NCI-H82 (cell line): ENCODE data around the gene CCRL2.
"Not testable (repeated sequence)": the region's sequence is repeated elsewhere in the genome, so short reads cannot be mapped to it uniquely, and the experiment has no call there.

Experiments
- DNase-seq: peaks from one replicate; lab custom pipeline; 2025; lab: John Stamatoyannopoulos, UW

CCRL2 gene

GRCh38 chr3:46429250-46429649 lies 22.2 kb downstream of the CCRL2 start:
- no peak for DNase-seq

GRCh38 chr3:46429671-46430070 lies 22.6 kb downstream of the CCRL2 start:
- DNase-seq: no peak

DNA sequence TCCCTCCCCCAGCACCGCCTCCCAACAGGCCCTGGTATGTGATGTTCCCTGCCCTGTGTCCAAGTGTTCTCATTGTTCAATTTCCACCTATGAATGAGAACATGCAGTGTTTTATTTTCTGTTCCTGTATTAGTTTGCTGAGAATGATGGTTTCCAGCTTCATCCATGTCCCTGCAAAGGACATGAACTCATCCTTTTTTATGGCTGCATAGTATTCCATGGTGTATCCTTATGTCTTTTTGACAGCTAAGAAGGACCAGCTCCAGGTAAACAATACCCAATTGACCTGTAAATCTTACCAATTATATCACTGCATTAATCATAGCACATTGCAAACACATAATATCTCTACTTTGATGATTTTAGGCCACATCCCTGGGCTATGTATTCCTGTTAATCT lies 23.8 kb downstream of the CCRL2 start:
- not testable (repeated sequence) for DNase-seq

DNA sequence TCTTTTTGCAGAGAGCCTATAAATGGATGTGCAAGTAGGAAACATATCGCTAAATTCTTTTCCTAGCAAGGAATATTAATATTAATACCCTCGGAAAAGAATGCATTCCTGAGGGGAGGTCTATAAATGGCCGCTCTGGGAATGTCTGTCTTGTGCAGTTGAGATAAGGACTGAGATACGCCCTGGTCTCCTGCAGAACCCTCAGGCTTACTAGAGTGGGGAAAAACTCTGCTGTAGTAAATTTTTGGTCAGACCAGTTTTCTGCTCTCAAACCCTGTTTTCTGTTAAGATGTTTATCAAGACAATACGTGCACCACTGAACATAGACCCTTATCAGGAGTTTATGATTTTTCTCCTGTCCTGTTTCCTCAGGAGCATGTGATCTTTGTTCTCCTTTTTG lies 24.8 kb downstream of the CCRL2 start:
- not testable (repeated sequence) for DNase-seq

- not testable (repeated sequence) for DNase-seq
These were observed 26.1 kb downstream of the CCRL2 start for GRCh38 chr3:46433118-46433517.

DNA sequence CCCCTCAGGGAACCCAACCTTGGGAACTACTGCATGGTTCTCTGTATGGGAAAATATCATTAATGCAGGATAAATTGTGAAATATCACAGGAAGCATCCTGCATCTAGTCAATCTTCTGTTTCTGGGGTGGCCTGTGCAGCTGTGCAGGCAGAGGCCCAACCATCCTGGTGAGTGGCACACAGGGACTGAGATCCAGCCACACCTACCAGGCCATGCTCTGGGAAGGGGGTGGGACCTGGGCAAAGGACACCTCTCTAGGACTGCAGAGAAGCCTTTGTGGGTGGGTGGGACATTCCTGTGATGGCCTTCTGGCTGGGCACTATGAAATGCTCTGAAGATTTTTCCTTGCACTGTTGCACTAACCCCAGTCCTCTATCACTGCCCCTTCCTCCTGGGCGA lies 26.8 kb downstream of the CCRL2 start:
- DNase-seq: no peak

DNA sequence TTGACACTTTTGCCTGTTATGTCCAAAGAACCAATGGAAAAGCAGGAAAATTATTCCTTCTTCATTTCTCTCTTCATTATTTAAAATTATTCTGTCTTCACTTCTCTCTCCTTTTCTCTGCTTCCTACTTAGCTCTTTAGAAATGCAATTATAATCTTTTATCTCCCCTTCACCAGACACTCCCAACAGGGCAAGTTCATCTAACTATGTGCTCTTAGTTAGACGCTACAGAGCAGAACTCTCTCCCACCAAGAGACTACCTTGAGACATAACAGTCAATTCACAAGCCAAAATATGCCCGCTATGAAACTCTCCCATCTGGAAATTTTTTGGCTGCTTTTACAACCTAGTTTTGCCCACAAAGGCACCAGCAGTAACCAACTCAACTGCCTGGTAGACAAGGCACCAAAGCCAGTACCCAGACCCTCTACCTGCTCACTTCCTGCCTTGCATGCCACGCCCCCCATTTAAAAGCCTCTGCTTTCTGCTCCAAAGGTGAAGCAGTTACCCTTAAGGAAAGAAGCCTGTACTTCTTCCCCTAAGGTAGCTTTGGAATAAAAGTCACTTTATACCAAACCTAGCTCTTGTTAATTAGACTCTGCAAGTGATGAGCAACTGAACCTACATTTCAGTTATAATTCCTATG lies 28.1 kb downstream of the CCRL2 start:
- DNase-seq: no peak

- DNase-seq: no peak
These were observed 31.8 kb downstream of the CCRL2 start for GRCh38 chr3:46438831-46439230.

DNA sequence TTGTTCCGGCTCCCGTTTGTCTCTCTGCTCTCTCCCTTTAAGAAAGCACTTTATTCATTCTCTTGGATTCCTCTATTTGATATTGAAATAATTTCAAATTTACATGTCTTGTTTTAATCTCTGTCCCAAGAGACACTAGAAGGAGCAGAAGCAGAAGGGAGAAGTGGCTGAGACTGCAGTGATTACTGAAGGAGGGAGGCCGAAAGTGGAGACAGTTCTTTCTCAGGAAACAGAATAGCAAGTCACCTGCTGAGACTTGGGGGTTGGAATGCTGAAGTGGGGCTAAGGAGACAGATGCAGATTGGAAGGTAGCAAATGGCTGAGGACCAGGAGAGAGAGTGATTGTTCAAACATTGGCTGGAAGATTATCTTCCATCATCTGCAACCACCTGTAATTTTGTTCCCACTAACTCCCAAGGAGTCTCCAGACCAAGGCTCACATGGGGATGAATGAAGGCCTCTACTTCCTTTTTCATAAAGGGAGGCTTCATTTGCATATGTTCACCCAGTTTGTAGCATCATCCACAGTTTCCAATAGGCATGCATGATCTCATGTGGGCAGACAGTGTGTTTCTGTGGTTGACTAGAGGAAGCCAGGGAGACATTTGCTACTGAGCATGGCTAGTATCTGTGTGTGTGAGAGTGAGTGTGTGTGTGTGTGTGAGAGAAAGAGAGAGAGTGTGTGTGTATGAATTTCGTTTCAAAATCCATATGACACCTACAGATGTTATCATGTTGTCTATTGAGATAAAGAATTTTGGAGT lies 33.7 kb downstream of the CCRL2 start:
- no peak for DNase-seq

GRCh38 chr3:46442576-46443530 lies 35.8 kb downstream of the CCRL2 start:
- DNase-seq: peak; percentile 69

GRCh38 chr3:46447228-46447985 lies 40.3 kb downstream of the CCRL2 start:
- DNase-seq: peak; percentile 73

- no peak for DNase-seq
These were observed 41.7 kb downstream of the CCRL2 start for GRCh38 chr3:46448721-46449120.

DNA sequence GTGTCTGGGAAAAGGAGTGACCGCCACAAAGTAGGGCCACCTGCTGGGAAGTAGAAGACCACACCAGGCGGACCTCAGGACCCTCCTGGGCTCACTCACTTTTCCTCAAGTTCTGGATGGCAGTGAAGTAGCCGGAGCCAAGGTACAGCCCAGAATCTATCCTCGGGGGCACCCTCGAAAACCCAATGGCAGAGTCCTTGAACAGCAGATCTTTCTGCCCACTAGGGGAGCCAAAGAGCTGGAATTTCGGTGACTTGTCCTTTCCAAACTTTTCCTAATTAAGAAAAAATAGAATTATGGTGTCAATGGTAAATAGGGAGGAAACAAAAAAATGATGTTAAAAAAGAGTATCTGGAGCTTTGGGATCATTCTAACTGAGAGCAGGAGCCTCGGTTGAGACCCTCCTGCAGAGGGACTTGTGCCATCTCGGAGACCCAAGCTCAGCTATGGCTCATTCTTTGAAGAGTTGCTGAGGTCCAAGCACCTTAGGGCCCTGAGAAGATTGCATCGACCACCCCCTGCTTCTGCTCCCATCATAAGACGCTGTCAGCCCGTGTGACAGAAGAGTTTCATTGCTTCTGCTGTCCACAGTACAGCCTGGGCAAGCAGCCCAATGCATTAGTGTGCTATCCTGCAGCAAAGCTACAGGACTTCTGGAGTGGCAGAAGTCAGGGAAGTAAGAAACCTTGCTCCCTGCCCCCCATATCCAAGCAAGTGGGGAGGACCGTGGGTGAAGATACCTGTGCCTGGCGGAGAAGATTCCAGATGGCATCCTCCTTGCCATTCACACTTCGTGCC lies 42.9 kb downstream of the CCRL2 start:
- DNase-seq: peak; percentile 10

DNA sequence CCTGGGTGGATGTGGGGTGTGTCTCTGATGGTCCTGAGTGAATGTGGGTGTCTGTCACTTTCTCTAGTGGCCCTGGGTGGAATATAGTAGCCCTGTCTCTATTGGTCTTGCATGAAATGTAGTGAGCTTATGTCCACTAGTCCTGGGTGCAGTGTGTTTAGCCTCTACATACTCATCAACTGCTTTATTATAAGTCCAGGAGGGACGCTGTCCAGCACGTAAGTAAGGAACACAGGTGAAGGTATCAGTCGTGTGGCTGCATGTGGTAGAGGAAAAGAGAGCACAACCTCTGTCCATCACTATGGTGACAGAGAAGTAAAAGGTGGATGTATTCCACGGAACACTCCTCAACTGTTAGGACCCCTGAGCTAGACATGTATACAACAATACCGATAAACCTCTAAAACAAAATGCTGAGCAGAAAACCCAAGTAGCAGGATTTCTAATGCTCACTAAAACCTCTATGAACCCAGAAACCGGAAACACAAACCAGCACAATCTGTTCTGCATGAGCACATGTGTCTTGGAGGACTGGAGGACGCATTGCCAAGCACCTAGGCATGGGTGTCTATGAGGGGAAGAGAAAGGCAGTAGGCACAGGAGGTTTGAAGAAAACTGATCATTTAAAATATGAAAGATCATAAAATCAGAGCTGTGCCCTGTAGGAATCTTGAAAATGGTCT lies 46.6 kb downstream of the CCRL2 start:
- no peak for DNase-seq

DNA sequence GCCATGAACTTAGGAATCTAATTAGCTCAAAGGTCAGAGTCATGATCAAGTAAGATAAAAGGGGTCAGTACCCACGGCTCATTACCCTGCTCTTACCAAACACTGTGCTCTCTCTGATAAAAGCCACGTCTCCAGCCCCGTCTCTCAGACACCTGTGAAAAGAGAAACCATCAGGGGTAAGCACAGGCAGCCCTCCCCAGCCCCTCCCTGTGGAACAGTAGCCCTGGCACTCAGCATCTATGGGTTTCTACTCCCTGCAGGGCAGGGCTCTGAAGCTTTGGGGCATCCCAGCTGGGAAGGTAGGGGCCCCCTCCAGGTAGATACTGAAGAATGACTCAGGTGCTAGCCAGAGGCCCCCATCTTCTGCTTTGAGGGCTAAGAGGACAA lies 47.1 kb downstream of the CCRL2 start:
- no peak for DNase-seq

GRCh38 chr3:46454606-46455005 lies 47.5 kb downstream of the CCRL2 start:
- DNase-seq: no peak

DNA sequence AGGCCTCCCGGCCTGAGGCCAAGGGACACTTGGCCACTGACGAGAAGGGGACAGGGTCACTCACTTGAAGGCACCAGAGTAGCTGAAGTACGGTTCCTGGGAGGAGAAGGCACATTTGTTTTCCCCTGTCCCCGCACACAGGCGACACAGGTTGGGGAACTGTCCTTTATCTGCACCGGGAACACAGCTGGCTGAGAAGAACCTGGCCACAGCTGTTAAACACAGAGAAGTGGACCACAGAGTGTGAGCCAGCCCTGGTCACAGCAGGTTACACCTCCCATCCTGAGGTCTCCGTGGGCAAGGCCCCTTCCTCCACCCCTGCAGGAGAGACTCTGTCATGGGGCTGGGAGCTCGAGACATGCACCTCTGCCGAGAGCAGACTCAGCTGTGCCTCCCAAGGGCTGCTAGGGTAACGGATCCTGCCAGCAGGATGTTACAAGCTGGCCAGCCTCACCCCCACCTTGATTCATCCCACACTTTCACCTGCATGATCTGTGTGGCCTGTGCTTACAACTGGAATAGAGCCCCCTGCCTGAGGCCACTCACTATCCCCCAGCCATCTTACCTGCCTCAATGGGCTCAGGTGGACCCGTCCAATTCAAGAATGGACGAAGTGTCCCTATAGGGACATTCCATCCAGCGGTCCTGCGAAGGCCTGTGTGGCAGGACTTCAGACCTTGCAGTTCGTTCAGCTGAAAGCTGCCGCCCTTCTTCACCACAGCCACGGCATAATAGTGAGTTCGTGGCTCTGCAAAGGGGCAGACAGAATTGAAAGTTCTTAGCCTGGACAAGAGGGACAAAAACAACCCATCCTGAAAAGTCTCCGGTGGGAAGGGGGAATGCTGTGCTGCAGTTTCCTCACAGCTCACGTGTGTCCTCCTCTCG lies 48.4 kb downstream of the CCRL2 start:
- no peak for DNase-seq

DNA sequence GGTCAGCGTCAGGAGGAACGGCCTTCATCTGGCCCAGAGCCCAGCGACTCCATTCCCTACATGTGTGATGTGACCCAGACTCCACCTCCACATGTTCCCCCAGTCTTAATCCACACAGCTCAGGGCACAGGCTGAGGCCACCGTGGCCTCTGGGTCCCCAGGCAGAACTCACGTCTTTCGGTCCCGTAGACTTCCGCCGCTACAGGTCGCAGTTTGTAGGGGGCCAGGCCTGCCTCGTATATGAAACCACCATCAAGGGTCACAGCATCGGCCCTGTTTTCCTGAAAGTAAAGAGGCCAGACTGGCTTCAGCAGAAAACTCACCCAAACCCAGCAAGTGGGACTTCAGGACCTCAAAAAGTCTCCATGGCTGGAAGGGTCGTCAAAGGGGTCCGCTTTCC lies 49.1 kb downstream of the CCRL2 start:
- no peak for DNase-seq
